Measurements from ENCODE around the gene DPP10.

- TF ChIP-seq, protein P1, sequence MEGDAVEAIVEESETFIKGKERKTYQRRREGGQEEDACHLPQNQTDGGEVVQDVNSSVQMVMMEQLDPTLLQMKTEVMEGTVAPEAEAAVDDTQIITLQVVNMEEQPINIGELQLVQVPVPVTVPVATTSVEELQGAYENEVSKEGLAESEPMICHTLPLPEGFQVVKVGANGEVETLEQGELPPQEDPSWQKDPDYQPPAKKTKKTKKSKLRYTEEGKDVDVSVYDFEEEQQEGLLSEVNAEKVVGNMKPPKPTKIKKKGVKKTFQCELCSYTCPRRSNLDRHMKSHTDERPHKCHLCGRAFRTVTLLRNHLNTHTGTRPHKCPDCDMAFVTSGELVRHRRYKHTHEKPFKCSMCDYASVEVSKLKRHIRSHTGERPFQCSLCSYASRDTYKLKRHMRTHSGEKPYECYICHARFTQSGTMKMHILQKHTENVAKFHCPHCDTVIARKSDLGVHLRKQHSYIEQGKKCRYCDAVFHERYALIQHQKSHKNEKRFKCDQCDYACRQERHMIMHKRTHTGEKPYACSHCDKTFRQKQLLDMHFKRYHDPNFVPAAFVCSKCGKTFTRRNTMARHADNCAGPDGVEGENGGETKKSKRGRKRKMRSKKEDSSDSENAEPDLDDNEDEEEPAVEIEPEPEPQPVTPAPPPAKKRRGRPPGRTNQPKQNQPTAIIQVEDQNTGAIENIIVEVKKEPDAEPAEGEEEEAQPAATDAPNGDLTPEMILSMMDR (IDR thresholded peaks at IDR 0.05), result no peak
- TF ChIP-seq POLR2A (IDR thresholded peaks at IDR 0.05), result no peak
- no peak for TF ChIP-seq POLR2AphosphoS5 (IDR thresholded peaks at IDR 0.05)
Observed at GRCh38 chr2:114468343-114468742, 25.9 kb downstream of the DPP10 start.
